ENCODE measurements around the gene COG5.

COG5 gene

GRCh38 chr7:107372298-107372697 lies 191.4 kb downstream of the COG5 start:
- DNase-seq (ENCODE audit: extremely low spot score) = no peak
- CTCF ChIA-PET = no interaction called here
- POLR2A ChIA-PET = no interaction called here
- TF ChIP-seq FOXK2 (IDR thresholded peaks at IDR 0.05) = no peak
- no peak for TF ChIP-seq ARNT (IDR thresholded peaks at IDR 0.05)
- no peak for TF ChIP-seq FOXM1 (IDR thresholded peaks at IDR 0.05; ENCODE audit: borderline replicate concordance)
- no peak for TF ChIP-seq NFRKB (IDR thresholded peaks at IDR 0.05)
- TF ChIP-seq L3MBTL2 (conservative IDR thresholded peaks at IDR 0.05) = no peak
- no peak for TF ChIP-seq FOXA1 (IDR thresholded peaks at IDR 0.05)
- TF ChIP-seq TARDBP (IDR thresholded peaks at IDR 0.05) = no peak
- TF ChIP-seq ELF4 (IDR thresholded peaks at IDR 0.05) = no peak
- no peak for TF ChIP-seq BHLHE40 (IDR thresholded peaks at IDR 0.05; ENCODE audit: borderline replicate concordance)

- no peak for DNase-seq (ENCODE audit: extremely low spot score)
- POLR2A ChIA-PET = no interaction called here
- no peak for TF ChIP-seq L3MBTL2 (conservative IDR thresholded peaks at IDR 0.05)
- no peak for TF ChIP-seq ZNF384 (IDR thresholded peaks at IDR 0.05)
- no peak for TF ChIP-seq SUZ12 (IDR thresholded peaks at IDR 0.05)
- TF ChIP-seq FOXM1 (IDR thresholded peaks at IDR 0.05; ENCODE audit: borderline replicate concordance) = no peak
- no peak for TF ChIP-seq HDGF (IDR thresholded peaks at IDR 0.05; ENCODE audit: borderline replicate concordance)
- CTCF ChIA-PET = no interaction called here
Observed at GRCh38 chr7:107370816-107371215, 192.9 kb downstream of the COG5 start.

GRCh38 chr7:107364787-107365186 lies 198.9 kb downstream of the COG5 start:
- TF ChIP-seq CTBP1 (IDR thresholded peaks at IDR 0.05; ENCODE audit: borderline replicate concordance) = no peak
- TF ChIP-seq HDGF (IDR thresholded peaks at IDR 0.05; ENCODE audit: borderline replicate concordance) = no peak
- TF ChIP-seq LEF1 (IDR thresholded peaks at IDR 0.05; ENCODE audit: borderline replicate concordance) = no peak
- no peak for TF ChIP-seq NFRKB (IDR thresholded peaks at IDR 0.05)
- TF ChIP-seq ARNT (IDR thresholded peaks at IDR 0.05) = no peak
- TF ChIP-seq FOXA1 (IDR thresholded peaks at IDR 0.05) = no peak
- no peak for TF ChIP-seq L3MBTL2 (conservative IDR thresholded peaks at IDR 0.05)
- no peak for TF ChIP-seq SP1 (IDR thresholded peaks at IDR 0.05)
- TF ChIP-seq FOXK2 (IDR thresholded peaks at IDR 0.05) = no peak
- TF ChIP-seq ELF4 (IDR thresholded peaks at IDR 0.05) = no peak
- no peak for TF ChIP-seq FOXM1 (IDR thresholded peaks at IDR 0.05; ENCODE audit: borderline replicate concordance)
- no peak for TF ChIP-seq SUZ12 (IDR thresholded peaks at IDR 0.05)
- no peak for TF ChIP-seq PKNOX1 (IDR thresholded peaks at IDR 0.05)
- no peak for TF ChIP-seq TARDBP (IDR thresholded peaks at IDR 0.05)
- no peak for TF ChIP-seq ZNF384 (IDR thresholded peaks at IDR 0.05)
- no peak for TF ChIP-seq BHLHE40 (IDR thresholded peaks at IDR 0.05; ENCODE audit: borderline replicate concordance)
- DNase-seq (ENCODE audit: extremely low spot score) = no peak
- ChIA-PET CTCF (no interaction called here), POLR2A (no interaction called here)

- POLR2A ChIA-PET = no interaction called here
- no peak for TF ChIP-seq L3MBTL2 (conservative IDR thresholded peaks at IDR 0.05)
- no peak for TF ChIP-seq NFRKB (IDR thresholded peaks at IDR 0.05)
- no peak for TF ChIP-seq FOXK2 (IDR thresholded peaks at IDR 0.05)
- no peak for TF ChIP-seq FOXA1 (IDR thresholded peaks at IDR 0.05)
- TF ChIP-seq FOXM1 (IDR thresholded peaks at IDR 0.05; ENCODE audit: borderline replicate concordance) = no peak
- TF ChIP-seq HDGF (IDR thresholded peaks at IDR 0.05; ENCODE audit: borderline replicate concordance) = no peak
- TF ChIP-seq PKNOX1 (IDR thresholded peaks at IDR 0.05) = no peak
- TF ChIP-seq SUZ12 (IDR thresholded peaks at IDR 0.05) = no peak
- TF ChIP-seq LEF1 (IDR thresholded peaks at IDR 0.05; ENCODE audit: borderline replicate concordance) = no peak
- no peak for TF ChIP-seq ARNT (IDR thresholded peaks at IDR 0.05)
- no peak for TF ChIP-seq CTBP1 (IDR thresholded peaks at IDR 0.05; ENCODE audit: borderline replicate concordance)
- TF ChIP-seq TARDBP (IDR thresholded peaks at IDR 0.05) = no peak
- TF ChIP-seq ELF4 (IDR thresholded peaks at IDR 0.05) = no peak
- TF ChIP-seq SP1 (IDR thresholded peaks at IDR 0.05) = no peak
- no peak for TF ChIP-seq ZNF384 (IDR thresholded peaks at IDR 0.05)
- no peak for TF ChIP-seq BHLHE40 (IDR thresholded peaks at IDR 0.05; ENCODE audit: borderline replicate concordance)
- CTCF ChIA-PET = no interaction called here
- DNase-seq (ENCODE audit: extremely low spot score) = no peak
Observed at GRCh38 chr7:107359520-107360316, 204.0 kb downstream of the COG5 start.

GRCh38 chr7:107355616-107356015 lies 208.1 kb downstream of the COG5 start:
- TF ChIP-seq PKNOX1 (IDR thresholded peaks at IDR 0.05) (no peak), L3MBTL2 (conservative IDR thresholded peaks at IDR 0.05) (no peak), ZNF384 (IDR thresholded peaks at IDR 0.05) (no peak), HDGF (IDR thresholded peaks at IDR 0.05; ENCODE audit: borderline replicate concordance) (no peak), FOXM1 (IDR thresholded peaks at IDR 0.05; ENCODE audit: borderline replicate concordance) (no peak), FOXA1 (IDR thresholded peaks at IDR 0.05) (no peak), NFRKB (IDR thresholded peaks at IDR 0.05) (no peak), ELF4 (IDR thresholded peaks at IDR 0.05) (no peak), ARNT (IDR thresholded peaks at IDR 0.05) (no peak), FOXK2 (IDR thresholded peaks at IDR 0.05) (no peak), TARDBP (IDR thresholded peaks at IDR 0.05) (no peak), SUZ12 (IDR thresholded peaks at IDR 0.05) (no peak), LEF1 (IDR thresholded peaks at IDR 0.05; ENCODE audit: borderline replicate concordance) (no peak), BHLHE40 (IDR thresholded peaks at IDR 0.05; ENCODE audit: borderline replicate concordance) (no peak), SP1 (IDR thresholded peaks at IDR 0.05) (no peak), CTBP1 (IDR thresholded peaks at IDR 0.05; ENCODE audit: borderline replicate concordance) (no peak)
- CTCF ChIA-PET = no interaction called here
- POLR2A ChIA-PET = no interaction called here
- DNase-seq (ENCODE audit: extremely low spot score) = no peak

GRCh38 chr7:107354640-107355039 lies 209.1 kb downstream of the COG5 start:
- CTCF ChIA-PET = no interaction called here
- DNase-seq (ENCODE audit: extremely low spot score) = no peak
- TF ChIP-seq LEF1 (IDR thresholded peaks at IDR 0.05; ENCODE audit: borderline replicate concordance) (no peak), TARDBP (IDR thresholded peaks at IDR 0.05) (no peak), HDGF (IDR thresholded peaks at IDR 0.05; ENCODE audit: borderline replicate concordance) (no peak)
- POLR2A ChIA-PET = no interaction called here

Measured in HEK293T (cell line).